Prostate gland (tissue), 2 donors: Measurements from ENCODE around the gene EDAR. TPM values are rescaled to one million over a fixed set of nuclear protein-coding genes. Genes with fewer than 3 reads are reported as not detected.
A peak's percentile ranks its signal among the peaks of the same experiment; 100 is the strongest.

ENCODE experiments used
- DNase-seq: peaks from one replicate; pipeline ENCODE4 v3.0.0-alpha.2; 2019; ENCODE audit warnings: low spot score
- H3K27ac ChIP-seq, 2 donors: fragments of 200-600 bp; sonication (generic); 2 replicates each; pipeline ENCODE4 v1.5.1; 2017 to 2019
- H3K27me3 ChIP-seq: fragments of 200-600 bp; sonication (generic); replicated peaks from 2 replicates; pipeline ENCODE4 v1.5.1; 2019; ENCODE audit not compliant: insufficient read depth
- H3K36me3 ChIP-seq, 2 donors: fragments of 200-600 bp; sonication (generic); 1 replicate in 1 of 2; 2 replicates in 1 of 2; pipeline versions ENCODE4 v1.5.1 to v1.8.1; 2017 to 2019
- H3K4me1 ChIP-seq: fragments of 200-600 bp; sonication (generic); replicated peaks from 2 replicates; pipeline ENCODE4 v1.5.1; 2019
- H3K4me3 ChIP-seq, 2 donors: fragments of 200-600 bp; sonication (generic); 2 replicates each; pipeline ENCODE4 v1.5.1; 2017 to 2019
- H3K9me3 ChIP-seq: fragments of 200-600 bp; sonication (generic); 2 replicates; pipeline ENCODE4 v1.5.1; 2017
- POLR2A ChIP-seq: fragments of 450-650 bp; IDR thresholded peaks from one replicate; pipeline ENCODE4 v1.6.1; 2016; ENCODE audit warnings: antibody characterized with exemption, mild to moderate bottlenecking
- POLR2AphosphoS5 ChIP-seq: sonication (generic); formaldehyde crosslinking; IDR thresholded peaks from one replicate; pipeline ENCODE4 v1.6.1; 2017; ENCODE audit warnings: antibody characterized with exemption
- WGBS: methylation state at CpG from one replicate; pipeline ENCODE4 v1.1.5; 2018; 5-methylcytosine and 5-hydroxymethylcytosine counted together
- intact Hi-C: fragments of 100-400 bp; cut with DNase I; formaldehyde crosslinking; loops from one replicate; pipeline ENCODE4 v1.14.2; 2022
- total RNA-seq, 2 donors: library from RNA; depleted of rRNA; stranded (reverse); fragments of >200 nt; gene quantifications; one replicate each; pipeline ENCODE4 v1.1.0, GENCODE V29; 2016
- TF ChIP-seq, protein P1 (sequence below), 4 experiments: fragments of 200-600 bp in 2 of 4; fragments of 450-650 bp in 2 of 4; sonication (generic) in 2 of 4; IDR thresholded peaks; 1 replicate in 3 of 4; 2 replicates in 1 of 4; pipeline ENCODE4 v1.5.1; 2016 to 2019; ENCODE audit warnings: antibody characterized with exemption in 4 of 4, mild to moderate bottlenecking in 2 of 4, moderate library complexity in 2 of 4

EDAR gene
- total RNA-seq, 2 donors from 2014 or later, result 0.46 to 0.68 TPM

DNA sequence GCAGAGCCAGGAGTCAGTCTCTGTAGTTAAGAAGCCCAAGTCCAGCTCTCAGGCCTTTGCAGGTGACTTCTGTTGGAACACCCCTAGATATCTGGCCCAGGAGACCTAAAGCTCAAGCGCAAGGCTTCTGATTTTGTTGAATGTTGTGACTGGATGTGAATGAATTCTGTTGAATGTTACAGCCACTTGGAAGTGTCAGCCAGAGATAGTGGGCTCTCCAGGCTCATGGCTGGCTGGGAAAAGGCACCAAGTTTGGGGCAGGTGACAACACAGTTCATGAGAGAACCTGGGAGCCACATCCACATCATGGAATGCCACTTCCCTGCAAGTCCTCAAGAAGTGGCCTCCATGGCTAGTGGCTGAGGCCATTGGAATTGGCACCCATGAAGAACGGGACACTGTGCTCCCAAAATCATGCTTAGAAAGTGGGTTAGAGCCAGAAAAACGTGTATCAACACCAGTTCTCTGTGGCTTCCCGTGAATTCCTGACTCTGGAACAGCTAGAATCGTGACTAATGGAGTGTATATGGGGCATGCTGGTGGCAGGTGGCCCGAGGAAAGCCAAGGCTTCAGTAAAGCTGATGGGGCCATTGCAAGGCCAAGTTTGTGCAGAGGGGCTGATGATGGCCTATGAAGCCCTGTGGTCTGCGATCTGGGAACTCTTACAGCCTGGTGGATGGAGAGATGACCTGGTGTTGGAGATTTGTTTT is 30.2 kb downstream of the EDAR start:
- H3K27me3 ChIP-seq, result no peaks in the 10 kb centered on the region
- H3K4me3 ChIP-seq, result no peak overlapping the region
- TF ChIP-seq POLR2A (no peak), POLR2AphosphoS5 (no peak)
- TF ChIP-seq, protein P1, sequence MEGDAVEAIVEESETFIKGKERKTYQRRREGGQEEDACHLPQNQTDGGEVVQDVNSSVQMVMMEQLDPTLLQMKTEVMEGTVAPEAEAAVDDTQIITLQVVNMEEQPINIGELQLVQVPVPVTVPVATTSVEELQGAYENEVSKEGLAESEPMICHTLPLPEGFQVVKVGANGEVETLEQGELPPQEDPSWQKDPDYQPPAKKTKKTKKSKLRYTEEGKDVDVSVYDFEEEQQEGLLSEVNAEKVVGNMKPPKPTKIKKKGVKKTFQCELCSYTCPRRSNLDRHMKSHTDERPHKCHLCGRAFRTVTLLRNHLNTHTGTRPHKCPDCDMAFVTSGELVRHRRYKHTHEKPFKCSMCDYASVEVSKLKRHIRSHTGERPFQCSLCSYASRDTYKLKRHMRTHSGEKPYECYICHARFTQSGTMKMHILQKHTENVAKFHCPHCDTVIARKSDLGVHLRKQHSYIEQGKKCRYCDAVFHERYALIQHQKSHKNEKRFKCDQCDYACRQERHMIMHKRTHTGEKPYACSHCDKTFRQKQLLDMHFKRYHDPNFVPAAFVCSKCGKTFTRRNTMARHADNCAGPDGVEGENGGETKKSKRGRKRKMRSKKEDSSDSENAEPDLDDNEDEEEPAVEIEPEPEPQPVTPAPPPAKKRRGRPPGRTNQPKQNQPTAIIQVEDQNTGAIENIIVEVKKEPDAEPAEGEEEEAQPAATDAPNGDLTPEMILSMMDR (IDR thresholded peaks at IDR 0.05), result no peak
- DNase-seq, result no peak
- H3K9me3 ChIP-seq, result no peaks in the 10 kb centered on the region
- H3K36me3 ChIP-seq, result no peaks in the 10 kb centered on the region
- intact Hi-C loops, result no loop called here
- WGBS, result 68% methylated on average over 7 of the region's 7 CpGs
- H3K4me1 ChIP-seq, result no peaks in the 10 kb centered on the region
- no peak overlapping the region for H3K27ac ChIP-seq

DNA sequence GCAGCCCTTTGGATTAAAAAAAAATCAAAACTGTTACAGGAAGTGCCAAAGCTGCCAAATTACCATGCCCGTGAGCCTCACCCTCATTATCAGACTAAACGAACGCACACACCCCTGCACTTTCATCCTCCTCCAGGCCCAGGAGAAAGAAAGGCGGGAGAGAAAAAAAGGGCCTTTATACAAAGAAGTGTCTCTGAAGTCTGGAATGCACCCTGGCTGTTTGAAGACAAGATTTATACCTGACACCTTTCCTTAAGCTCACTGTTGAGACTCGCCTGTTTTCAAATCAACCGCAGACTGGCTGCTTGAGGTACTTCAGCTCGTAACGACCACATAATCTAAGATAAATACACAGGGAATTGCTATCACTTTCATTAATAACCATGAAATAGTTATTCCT is 31.0 kb downstream of the EDAR start:
- 47% methylated on average over 8 of the region's 8 CpGs for WGBS
- no peaks in the 10 kb centered on the region for H3K36me3 ChIP-seq
- H3K27ac ChIP-seq, result no peak overlapping the region
- no peaks in the 10 kb centered on the region for H3K9me3 ChIP-seq
- H3K27me3 ChIP-seq, result no peaks in the 10 kb centered on the region
- DNase-seq, result peak; percentile 33
- no peaks in the 10 kb centered on the region for H3K4me1 ChIP-seq
- intact Hi-C loops, result no loop called here
- no peak overlapping the region for H3K4me3 ChIP-seq
- TF ChIP-seq, protein P1 (IDR thresholded peaks at IDR 0.05), result no peak
- no peak for TF ChIP-seq POLR2AphosphoS5
- no peak for TF ChIP-seq POLR2A

DNA sequence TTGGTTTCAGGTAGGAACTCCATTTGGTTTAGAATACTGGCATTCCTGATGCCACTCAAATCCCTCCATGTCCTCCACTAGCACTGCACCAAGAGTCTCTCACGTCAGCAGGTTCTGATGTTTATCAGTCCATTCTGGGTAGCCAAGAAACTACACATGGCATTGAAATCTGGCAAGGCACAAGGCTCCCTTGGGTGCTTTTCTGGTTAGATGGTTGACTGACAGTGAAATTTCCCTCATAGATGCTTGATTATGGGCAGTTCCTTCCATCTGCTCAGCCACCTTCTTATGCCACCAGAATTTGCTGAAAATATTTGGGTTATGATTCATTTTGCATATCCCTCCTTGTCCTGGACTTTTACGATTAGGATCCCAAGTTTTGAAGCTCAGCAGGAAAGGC is 32.6 kb downstream of the EDAR start:
- H3K4me1 ChIP-seq, result no peaks in the 10 kb centered on the region
- no peaks in the 10 kb centered on the region for H3K36me3 ChIP-seq
- no peak overlapping the region for H3K4me3 ChIP-seq
- no peak for DNase-seq
- WGBS, result 86% methylated on average over 2 of the region's 2 CpGs
- H3K9me3 ChIP-seq, result no peaks in the 10 kb centered on the region
- TF ChIP-seq POLR2AphosphoS5, result no peak
- TF ChIP-seq, protein P1 (IDR thresholded peaks at IDR 0.05), result no peak
- TF ChIP-seq POLR2A, result no peak
- no peaks in the 10 kb centered on the region for H3K27me3 ChIP-seq
- intact Hi-C loops, result no loop called here
- H3K27ac ChIP-seq, result no peak overlapping the region

DNA sequence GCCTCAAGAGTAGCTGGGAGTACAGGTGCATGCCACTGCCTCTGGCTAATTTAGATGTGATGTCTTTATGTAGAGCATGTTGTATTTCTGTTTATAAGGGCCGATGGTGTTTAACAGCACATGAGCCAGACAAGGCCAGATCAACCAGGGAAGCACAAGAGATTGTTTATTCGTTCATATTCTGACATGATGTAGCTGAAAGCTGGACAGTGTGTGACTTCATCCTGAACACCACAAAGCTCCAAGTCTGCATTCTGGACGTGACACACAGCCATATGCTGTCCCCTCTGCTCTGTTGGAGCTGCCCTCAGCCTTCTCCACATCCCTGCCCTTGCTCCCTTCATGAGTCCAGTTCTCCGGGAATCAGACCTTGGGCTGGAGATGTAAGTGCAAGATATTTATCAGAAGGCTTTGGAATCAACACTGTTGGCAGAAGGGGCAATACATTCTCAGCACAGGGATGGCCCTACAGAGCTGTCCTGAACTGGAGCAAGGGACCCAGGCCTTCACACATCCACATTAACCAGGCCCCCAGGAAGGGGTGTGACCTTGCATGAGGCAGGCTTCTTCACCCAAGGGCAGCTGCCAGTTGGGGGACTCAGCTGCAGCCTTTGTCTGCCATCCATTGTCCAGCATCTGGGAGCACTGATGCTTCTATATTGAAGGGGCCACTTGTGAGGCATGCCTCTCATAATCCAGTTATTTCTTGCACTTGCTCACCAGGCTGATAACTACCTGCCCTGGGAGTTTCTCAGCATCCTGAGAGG is 38.5 kb downstream of the EDAR start:
- DNase-seq, result no peak
- Histone ChIP-seq H3K27me3 (no peaks in the 10 kb centered on the region), H3K9me3 (no peaks in the 10 kb centered on the region), H3K4me1 (no peaks in the 10 kb centered on the region), H3K4me3 (no peak overlapping the region), H3K36me3 (no peaks in the 10 kb centered on the region), H3K27ac (no peak overlapping the region)
- TF ChIP-seq, protein P1 (IDR thresholded peaks at IDR 0.05), result no peak
- TF ChIP-seq POLR2A (no peak), POLR2AphosphoS5 (no peak)
- WGBS, result 64% methylated on average over 4 of the region's 4 CpGs
- intact Hi-C loops, result no loop called here
